Peyer's patch (tissue), 4 donors: ENCODE results near the gene CTSD. TPM values are rescaled to one million over a fixed set of nuclear protein-coding genes. Genes with fewer than 3 reads are reported as not detected.

Experiments used
- DNase-seq, 3 donors: peaks; one replicate each; pipeline ENCODE4 v3.0.0-alpha.2; 2017 to 2019
- H3K27ac ChIP-seq, 4 donors: fragments of 200-600 bp; sonication (generic); one replicate each; pipeline ENCODE4 v1.5.1; 2016 to 2019
- H3K27me3 ChIP-seq, 2 donors: fragments of 200-600 bp; sonication (generic); one replicate each; pipeline ENCODE4 v1.5.1; 2019
- H3K36me3 ChIP-seq, 3 donors: fragments of 200-600 bp; sonication (generic); one replicate each; pipeline ENCODE4 v1.5.1; 2016 to 2019
- H3K4me1 ChIP-seq, 4 donors: fragments of 200-600 bp; sonication (generic); one replicate each; pipeline ENCODE4 v1.5.1; 2016 to 2019
- H3K4me3 ChIP-seq, 4 donors: fragments of 200-600 bp; sonication (generic); 1 replicate in 3 of 4; 2 replicates in 1 of 4; pipeline ENCODE4 v1.5.1; 2016 to 2019; ENCODE audit warnings: mild to moderate bottlenecking in 1 of 4
- H3K9me3 ChIP-seq, 4 donors: fragments of 200-600 bp; sonication (generic); one replicate each; pipeline ENCODE4 v1.5.1; 2016 to 2019; ENCODE audit warnings: mild to moderate bottlenecking in 1 of 4
- POLR2A ChIP-seq, 2 donors: fragments of 450-650 bp; IDR thresholded peaks; one replicate each; pipeline ENCODE4 v1.5.1; 2017; ENCODE audit warnings: antibody characterized with exemption in 2 of 2, mild to moderate bottlenecking in 2 of 2, moderate library complexity in 2 of 2
- total RNA-seq, 4 donors: library from RNA; depleted of rRNA; stranded (reverse); fragments of >200 nt; gene quantifications; one replicate each; pipeline ENCODE4 v1.1.0, GENCODE V29; 2016
- TF ChIP-seq, protein P1 (sequence below), 6 experiments: fragments of 450-650 bp in 4 of 6; fragments of 200-600 bp in 2 of 6; sonication (generic) in 1 of 6; IDR thresholded peaks; one replicate each; pipeline ENCODE4 v1.5.1; 2017 to 2019; ENCODE audit warnings: antibody characterized with exemption in 6 of 6, mild to moderate bottlenecking in 3 of 6, moderate library complexity in 1 of 6

CTSD gene
- total RNA-seq, 4 donors from 2014 or later: 129 to 1,688 (median 1,221) TPM

- TF ChIP-seq, protein P1, sequence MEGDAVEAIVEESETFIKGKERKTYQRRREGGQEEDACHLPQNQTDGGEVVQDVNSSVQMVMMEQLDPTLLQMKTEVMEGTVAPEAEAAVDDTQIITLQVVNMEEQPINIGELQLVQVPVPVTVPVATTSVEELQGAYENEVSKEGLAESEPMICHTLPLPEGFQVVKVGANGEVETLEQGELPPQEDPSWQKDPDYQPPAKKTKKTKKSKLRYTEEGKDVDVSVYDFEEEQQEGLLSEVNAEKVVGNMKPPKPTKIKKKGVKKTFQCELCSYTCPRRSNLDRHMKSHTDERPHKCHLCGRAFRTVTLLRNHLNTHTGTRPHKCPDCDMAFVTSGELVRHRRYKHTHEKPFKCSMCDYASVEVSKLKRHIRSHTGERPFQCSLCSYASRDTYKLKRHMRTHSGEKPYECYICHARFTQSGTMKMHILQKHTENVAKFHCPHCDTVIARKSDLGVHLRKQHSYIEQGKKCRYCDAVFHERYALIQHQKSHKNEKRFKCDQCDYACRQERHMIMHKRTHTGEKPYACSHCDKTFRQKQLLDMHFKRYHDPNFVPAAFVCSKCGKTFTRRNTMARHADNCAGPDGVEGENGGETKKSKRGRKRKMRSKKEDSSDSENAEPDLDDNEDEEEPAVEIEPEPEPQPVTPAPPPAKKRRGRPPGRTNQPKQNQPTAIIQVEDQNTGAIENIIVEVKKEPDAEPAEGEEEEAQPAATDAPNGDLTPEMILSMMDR (IDR thresholded peaks at IDR 0.05): no peak
- TF ChIP-seq POLR2A (IDR thresholded peaks at IDR 0.05): no peak
- peak in 1 of 3 donors; percentile 11 for DNase-seq
These were observed 56.0 kb downstream of the CTSD start for GRCh38 chr11:1707751-1708150.

DNA sequence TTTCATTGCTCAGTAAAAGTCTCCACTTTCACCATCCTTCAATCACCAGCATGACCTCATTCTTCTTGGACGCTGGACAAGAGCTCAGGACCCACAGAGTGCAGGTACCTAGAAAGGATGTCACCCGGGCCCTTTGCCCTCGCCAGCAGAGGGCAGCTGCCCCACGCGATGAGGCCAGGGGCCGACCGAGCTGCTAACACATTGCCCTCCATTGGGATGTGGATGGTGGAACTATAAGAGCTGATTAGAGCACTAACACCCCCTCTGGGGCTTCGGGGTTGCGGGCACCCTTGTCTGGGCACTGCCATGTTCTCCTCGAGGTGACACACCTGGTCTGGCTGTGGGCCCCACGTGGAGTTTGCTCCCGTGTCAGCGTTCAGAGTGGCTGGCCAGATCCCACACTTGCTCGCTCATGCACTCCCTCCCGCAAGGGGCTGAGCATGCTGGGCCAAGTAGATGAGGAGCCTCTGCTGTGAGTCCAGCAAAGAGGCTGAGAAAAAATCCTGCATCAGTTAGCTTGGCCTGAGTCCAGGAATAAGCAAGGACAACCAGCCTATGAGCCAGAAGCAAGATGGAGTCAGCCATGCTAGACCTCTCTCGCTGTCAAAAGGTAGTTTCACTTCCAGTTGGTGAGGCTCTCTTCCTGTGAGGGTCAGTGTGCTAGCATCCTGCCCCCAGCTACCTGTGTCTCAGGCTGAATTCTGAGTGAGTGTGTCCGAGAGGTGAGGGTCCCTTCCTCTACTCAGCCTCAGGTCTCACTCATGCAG is 56.9 kb downstream of the CTSD start:
- H3K4me3 ChIP-seq: no peak overlapping the region

More at GRCh38 chr11:1707751-1708150, 56.0 kb downstream of the CTSD start:
- Histone ChIP-seq H3K36me3 (no peaks in the 10 kb centered on the region), H3K27ac (no peak overlapping the region), H3K27me3 (no peaks in the 10 kb centered on the region), H3K4me1 (no peaks in the 10 kb centered on the region), H3K4me3 (no peak overlapping the region), H3K9me3 (no peaks in the 10 kb centered on the region)

DNA sequence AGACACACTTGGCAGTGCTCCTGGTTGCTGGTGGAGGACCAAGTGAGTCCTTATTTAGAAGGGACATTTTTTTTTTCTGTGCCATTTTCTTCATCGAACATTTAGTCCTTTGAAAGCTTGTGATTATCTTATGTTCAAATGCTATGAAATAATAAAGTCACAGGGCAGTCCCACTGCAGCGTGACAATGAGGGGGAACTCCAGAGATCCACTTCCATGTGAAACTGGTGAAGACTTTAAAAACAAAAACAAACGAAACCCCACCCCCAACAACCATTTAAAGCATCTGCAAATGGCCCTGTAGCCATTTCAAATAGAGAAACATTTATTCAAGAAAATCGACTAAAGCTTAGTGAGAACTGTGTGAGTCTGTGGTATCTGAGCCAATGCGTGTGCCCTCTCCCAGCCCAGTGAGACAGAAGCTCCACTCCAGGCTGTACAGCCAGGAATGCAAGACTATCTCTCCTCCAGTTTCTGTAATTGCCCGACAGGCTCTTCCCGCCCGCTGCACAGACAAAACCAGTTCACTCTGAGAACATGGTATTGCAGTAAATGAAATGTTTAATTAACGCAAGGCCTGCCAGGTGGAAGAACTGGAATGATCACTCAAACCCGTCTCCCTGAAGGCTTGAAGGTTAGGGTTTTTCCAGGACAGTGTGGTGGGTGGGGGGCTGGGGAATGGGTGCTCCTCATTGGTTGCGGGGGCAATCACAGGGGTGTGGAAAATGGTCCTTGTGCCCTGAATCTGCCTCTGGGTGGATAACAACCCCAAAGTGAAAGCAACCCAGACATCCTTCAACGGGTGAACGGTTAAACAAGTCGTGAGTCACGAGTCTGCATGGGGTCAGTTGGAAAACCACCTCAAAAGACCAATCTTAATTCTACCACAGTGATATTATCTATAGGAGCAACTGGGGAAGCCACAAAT is 58.3 kb downstream of the CTSD start:
- no peaks in the 10 kb centered on the region for H3K9me3 ChIP-seq
- no peaks in the 10 kb centered on the region for H3K4me1 ChIP-seq
- no peaks in the 10 kb centered on the region for H3K36me3 ChIP-seq
- H3K27ac ChIP-seq: peak overlapping the region in 1 of 4 donors; percentile 49
- DNase-seq: peak in 1 of 3 donors; percentile 43
- H3K4me3 ChIP-seq: no peak overlapping the region
- TF ChIP-seq POLR2A (IDR thresholded peaks at IDR 0.05): no peak
- TF ChIP-seq, protein P1 (IDR thresholded peaks at IDR 0.05): no peak
- no peaks in the 10 kb centered on the region for H3K27me3 ChIP-seq

More for the DNA sequence above, 56.9 kb downstream of the CTSD start:
- no peaks in the 10 kb centered on the region for H3K4me1 ChIP-seq
- no peak overlapping the region for H3K27ac ChIP-seq
- no peaks in the 10 kb centered on the region for H3K9me3 ChIP-seq
- peak in 1 of 3 donors; percentile 58 for DNase-seq
- no peak for TF ChIP-seq POLR2A (IDR thresholded peaks at IDR 0.05)
- TF ChIP-seq, protein P1 (IDR thresholded peaks at IDR 0.05): peak in 3 of 6 experiments; percentile 22 to 36 (median 26)
- no peaks in the 10 kb centered on the region for H3K27me3 ChIP-seq
- no peaks in the 10 kb centered on the region for H3K36me3 ChIP-seq

DNA sequence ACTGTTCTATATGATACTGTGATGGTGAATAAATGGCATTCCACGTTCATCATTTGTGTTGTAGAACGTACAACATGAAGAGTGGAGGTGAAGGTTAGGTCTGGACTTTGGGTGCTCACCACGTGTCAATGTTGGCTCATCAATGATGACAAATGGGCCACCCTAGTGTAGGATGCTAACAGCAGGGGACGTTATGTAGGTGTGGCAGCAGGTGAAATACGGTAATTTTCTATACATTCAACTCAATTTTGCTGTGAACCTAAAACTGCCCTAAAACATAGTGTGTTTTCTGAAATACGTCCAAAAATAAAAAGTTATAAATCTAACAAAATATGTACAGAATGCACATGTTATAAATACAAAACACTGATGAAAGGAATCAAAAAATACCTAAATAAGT is 60.6 kb downstream of the CTSD start:
- H3K4me3 ChIP-seq: no peak overlapping the region
- no peaks in the 10 kb centered on the region for H3K27me3 ChIP-seq
- TF ChIP-seq POLR2A (IDR thresholded peaks at IDR 0.05): no peak
- TF ChIP-seq, protein P1 (IDR thresholded peaks at IDR 0.05): no peak
- peak in 1 of 3 donors; percentile 23 for DNase-seq
- no peak overlapping the region for H3K27ac ChIP-seq
- H3K4me1 ChIP-seq: no peaks in the 10 kb centered on the region
- no peaks in the 10 kb centered on the region for H3K9me3 ChIP-seq
- no peaks in the 10 kb centered on the region for H3K36me3 ChIP-seq

Other genes with a start within 250 kb of the CTSD start
- gene DUSP8, start 191.7 kb downstream of the CTSD start, total RNA-seq: 10 to 100 TPM in 3 of 4 donors, 1 to 10 TPM in 1; 2.5 to 18.4 (median 13.2) TPM
- gene KRTAP5-1, start 178.6 kb downstream of the CTSD start, total RNA-seq: not detected
- not detected for gene KRTAP5-2, start 165.6 kb downstream of the CTSD start, total RNA-seq
- gene KRTAP5-3, start 155.5 kb downstream of the CTSD start, total RNA-seq: not detected
- gene KRTAP5-4, start 141.8 kb downstream of the CTSD start, total RNA-seq: not detected
- not detected for gene KRTAP5-5, start 134.2 kb downstream of the CTSD start, total RNA-seq
- not detected for gene KRTAP5-6, start 66.7 kb downstream of the CTSD start, total RNA-seq
- gene IFITM10, start 13.3 kb downstream of the CTSD start, total RNA-seq: 1 to 10 TPM in 3 of 4 donors, under 1 TPM in 1; 0.88 to 5.0 (median 3.4) TPM
- gene SYT8, start 71.1 kb upstream of the CTSD start, total RNA-seq: 10 to 100 TPM in 3 of 4 donors, not detected in 1; 21.3 to 57.6 (median 44.6) TPM
- 10 to 100 TPM in 1 of 4 donors, 1 to 10 TPM in 2, not detected in 1; 4.7 to 23.9 (median 9.3) TPM for gene TNNI2, start 75.1 kb upstream of the CTSD start, total RNA-seq
- 100 to 1,000 TPM in 1 of 4 donors, 10 to 100 TPM in 3; 10.6 to 175 (median 15.4) TPM for gene LSP1, start 89.2 kb upstream of the CTSD start, total RNA-seq
- gene PRR33, start 128.0 kb upstream of the CTSD start, total RNA-seq: not detected
- gene TNNT3, start 155.8 kb upstream of the CTSD start, total RNA-seq: 10 to 100 TPM in 1 of 4 donors, not detected in 3; 14.0 TPM
- gene MRPL23, start 183.4 kb upstream of the CTSD start, total RNA-seq: 100 to 1,000 TPM in 1 of 4 donors, 10 to 100 TPM in 3; 93.3 to 116 (median 95.0) TPM
- gene H19, start 233.9 kb upstream of the CTSD start, total RNA-seq: 10 to 100 TPM in 2 of 4 donors, 1 to 10 TPM in 2; 2.5 to 34.7 (median 11.8) TPM